ENCODE data around the gene TRMT44.
A peak's percentile ranks its signal among the peaks of the same experiment; 100 is the strongest.
"Not testable (repeated sequence)": the region's sequence is repeated elsewhere in the genome, so short reads cannot be mapped to it uniquely, and the experiment has no call there.

The TRMT44 gene

DNA sequence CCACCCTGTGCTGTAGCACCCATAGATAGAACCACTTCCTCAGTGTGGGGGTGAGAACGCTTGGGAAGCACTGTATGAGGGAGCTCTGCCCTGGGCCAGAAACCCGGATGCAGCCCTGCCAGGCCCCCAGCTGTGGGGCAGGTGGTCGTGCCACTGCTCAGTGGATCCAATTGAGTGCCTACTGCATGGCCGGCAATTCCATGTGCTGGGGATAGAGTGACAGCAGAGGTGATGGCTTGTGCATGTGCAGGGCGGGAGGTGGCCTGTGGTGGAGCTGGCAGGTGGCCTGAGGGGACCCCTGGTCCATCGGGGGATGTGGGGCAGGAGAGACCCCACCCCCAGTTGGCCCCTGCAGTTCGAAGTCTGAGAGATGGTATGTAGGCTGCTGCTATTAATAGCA is 60.4 kb downstream of the TRMT44 start:
- DNase-seq = no peak

GRCh38 chr4:8501781-8502180 is 61.2 kb downstream of the TRMT44 start:
- DNase-seq = no peak

- no peak for DNase-seq
Measured at GRCh38 chr4:8502371-8502770, 61.8 kb downstream of the TRMT44 start.

GRCh38 chr4:8502836-8503585 is 62.4 kb downstream of the TRMT44 start:
- DNase-seq = no peak

GRCh38 chr4:8503801-8504200 is 63.2 kb downstream of the TRMT44 start:
- no peak for DNase-seq

- DNase-seq = peak in 1 of 2 experiments; percentile 13
Measured at GRCh38 chr4:8504279-8505007, 63.9 kb downstream of the TRMT44 start.

DNA sequence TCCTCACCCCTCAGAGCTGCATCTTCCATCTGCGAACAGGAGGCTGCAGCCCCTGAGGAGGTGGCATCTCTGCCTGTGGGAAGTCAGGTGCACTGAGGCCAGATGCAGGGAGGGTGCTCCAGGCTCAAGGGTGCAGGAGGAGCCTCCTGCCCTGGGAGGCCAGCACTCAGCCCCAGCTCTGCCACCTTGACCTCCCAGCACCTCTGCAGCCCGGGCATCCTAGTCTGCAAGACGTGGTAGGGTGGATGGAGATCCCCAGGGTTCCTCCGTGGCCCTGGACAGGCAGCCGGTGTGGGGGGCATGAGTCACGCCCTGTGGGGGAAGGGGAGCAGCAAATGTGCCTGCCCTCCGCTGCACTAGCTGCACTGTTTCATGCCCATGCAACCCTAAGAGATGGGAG is 64.7 kb downstream of the TRMT44 start:
- no peak for DNase-seq

DNA sequence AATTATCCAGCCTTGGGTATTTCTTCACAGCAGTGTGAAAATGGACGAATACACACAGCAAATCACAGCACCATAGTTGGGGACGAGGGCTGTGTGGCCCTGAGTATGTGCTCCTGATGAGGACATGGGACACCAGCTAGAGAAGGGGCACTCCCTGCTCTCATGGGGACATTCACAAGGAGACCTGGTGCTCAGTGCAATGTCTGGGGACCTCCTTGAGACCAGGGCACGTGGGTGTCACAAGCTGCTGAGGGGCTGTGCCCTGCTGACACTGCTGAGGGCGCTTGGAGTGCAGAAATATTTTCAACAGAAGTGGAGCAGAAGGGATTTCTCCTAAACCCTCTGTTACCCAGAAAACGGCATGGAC is 65.4 kb downstream of the TRMT44 start:
- DNase-seq = no peak

- no peak for DNase-seq
Measured at GRCh38 chr4:8506373-8507195, 66.0 kb downstream of the TRMT44 start.

- no peak for DNase-seq
Measured at GRCh38 chr4:8507196-8507570, 66.6 kb downstream of the TRMT44 start.

DNA sequence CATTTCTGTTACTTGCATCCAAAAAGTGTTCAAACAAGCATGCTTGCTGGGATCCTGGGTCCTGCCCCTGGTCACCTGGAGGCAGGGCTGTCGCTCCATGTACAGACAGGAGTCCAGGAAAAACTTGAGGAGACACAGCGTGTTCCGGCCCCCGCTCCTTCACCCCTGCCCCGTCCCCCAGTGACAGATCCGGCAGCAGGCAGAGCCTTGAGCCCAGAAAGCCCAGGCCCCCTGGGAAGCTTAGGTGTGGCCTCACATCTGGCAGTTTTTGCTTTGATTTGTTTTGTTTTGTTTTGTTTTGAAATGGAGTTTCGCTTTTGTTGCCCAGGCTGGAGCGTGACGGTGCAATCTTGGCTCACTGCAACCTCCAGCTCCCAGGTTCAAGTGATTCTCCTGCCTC is 67.0 kb downstream of the TRMT44 start:
- no peak for DNase-seq

- DNase-seq = no peak
Measured at GRCh38 chr4:8508266-8508665, 67.7 kb downstream of the TRMT44 start.

- no peak for DNase-seq
Measured at GRCh38 chr4:8508740-8509139, 68.2 kb downstream of the TRMT44 start.

DNA sequence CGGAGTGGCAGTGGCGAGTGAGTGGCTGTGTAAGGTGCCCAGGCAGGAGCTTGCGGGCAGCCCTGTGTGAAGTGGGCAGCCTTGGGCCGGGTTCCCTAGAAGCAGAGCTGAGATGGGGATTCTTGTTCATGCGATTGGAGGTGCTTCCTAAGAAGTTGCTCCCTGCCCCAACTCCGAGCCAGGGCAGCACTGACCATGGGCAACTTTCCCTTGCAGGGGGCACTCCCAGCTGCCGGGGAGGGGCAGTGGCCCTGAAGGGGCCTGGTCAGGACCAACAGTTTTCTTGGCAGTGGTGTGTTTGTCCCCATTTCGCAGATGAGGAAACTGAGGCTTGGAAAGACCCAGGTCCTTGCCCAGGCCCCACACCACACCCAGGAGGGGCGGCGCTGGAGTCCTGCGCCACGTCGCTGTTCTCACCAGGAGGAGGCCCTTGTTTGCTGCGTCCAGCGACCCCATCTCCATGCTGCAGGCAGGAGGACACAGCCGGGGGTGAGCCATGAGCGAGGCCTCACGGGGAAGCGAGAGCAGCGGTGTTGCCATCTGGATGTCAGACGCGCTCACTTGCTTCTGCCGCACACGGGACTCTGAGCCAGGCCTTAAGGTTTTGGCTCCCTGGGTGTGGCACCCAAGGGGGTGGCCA is 68.9 kb downstream of the TRMT44 start:
- DNase-seq = no peak

- DNase-seq = no peak
Measured at GRCh38 chr4:8510191-8510590, 69.6 kb downstream of the TRMT44 start.

DNA sequence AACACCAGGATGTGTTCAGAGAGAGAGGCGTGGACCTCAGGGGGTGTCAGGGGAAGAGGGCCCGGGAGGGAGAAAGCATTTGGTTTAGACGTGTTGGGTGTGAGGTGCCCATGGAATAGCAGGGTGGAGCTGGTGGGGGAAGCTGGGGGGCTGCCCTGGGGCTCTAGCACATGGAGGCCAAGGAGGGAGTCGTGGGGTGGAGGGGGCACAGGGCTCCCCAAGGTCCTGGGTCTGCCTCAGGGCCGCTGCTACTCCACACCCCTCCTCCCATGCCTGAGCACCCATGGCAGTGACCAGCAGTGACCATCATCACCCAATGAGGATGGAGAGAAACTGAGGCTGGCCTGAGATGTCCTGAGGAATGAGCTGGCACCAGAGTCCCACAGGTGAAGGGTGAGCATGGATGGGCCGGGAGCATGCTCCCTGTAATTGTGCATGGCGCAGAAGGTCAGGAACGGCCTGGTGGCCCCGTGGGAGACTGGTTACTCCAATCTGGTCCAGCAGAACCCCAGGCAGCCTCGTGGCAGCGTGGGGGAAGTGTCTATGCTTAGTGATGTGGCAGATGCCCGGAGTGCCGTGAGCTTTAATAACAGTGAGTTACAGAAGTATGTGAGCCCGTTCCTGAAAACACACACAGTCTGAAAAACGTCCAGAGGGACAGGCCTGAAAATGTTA is 70.2 kb downstream of the TRMT44 start:
- DNase-seq = no peak

- no peak for DNase-seq
Measured at GRCh38 chr4:8512510-8512909, 71.9 kb downstream of the TRMT44 start.

DNA sequence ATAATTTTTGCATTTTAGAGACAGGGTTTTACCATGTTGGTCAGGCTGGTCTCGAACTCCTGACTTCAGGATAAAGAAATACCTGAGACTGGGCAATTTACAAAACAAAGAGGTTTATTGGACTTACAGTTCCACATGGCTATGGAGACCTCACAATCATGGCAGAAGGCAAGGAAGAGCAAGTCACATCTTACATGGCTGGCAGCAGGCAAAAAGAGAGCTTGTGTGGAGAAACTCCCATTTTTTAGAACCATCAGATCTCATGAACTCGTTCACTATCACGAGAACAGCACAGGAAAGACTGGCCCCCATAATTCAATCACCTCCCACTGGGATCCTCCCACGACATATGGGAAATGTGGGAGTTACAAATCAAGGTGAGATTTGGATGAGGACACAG is 72.5 kb downstream of the TRMT44 start:
- not testable (repeated sequence) for DNase-seq

DNA sequence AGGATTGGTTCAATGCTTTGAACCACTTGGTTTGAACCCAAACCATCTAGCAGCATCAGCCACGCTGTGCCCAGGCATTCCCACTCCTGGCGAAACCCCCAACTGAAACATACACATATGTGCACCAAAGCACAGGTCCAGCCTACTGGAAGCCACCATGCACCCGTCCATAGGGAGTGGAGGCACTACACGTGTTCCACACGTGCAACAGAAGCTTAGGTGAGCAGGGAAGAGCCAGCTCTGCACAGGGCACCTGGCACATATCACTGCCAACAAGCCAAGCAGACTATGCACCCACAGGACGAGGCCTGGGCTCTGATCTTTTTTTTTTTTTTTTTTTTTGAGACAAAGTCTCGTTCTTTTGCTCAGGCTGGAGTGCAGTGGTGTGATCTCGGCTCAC is 73.4 kb downstream of the TRMT44 start:
- DNase-seq = no peak

DNA sequence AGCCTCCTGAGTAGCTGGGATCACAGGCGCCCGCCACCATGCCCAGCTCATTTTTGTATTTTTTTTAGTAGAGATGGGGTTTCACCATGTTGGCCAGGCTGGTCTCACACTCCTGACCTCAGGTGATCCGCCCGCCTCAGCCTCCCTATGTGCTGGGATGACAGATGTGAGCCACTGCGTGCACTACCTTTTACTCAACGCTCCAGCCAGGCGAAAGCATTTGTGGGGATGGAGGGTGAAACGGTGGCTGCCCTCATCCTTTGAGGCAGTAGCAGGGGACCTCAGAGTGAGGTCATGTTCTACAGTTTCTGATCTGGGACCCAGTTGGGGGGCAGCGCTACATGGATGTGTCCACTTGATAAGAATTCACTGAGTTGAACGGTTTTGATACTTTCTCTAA is 73.8 kb downstream of the TRMT44 start:
- DNase-seq = no peak

GRCh38 chr4:8515316-8516060 is 74.9 kb downstream of the TRMT44 start:
- DNase-seq = no peak

- DNase-seq = no peak
Measured at GRCh38 chr4:8516061-8516573, 75.5 kb downstream of the TRMT44 start.
